SK-N-MC (cell line): Measurements from ENCODE around the gene ETV6.

Source experiments
- EZH2 ChIP-seq: fragments of 200-600 bp; sonication (generic); IDR thresholded peaks from one replicate; pipeline ENCODE4 v1.6.1; 2017; ENCODE audit warnings: antibody characterized with exemption
- FOXP2 ChIP-seq: optimal IDR thresholded peaks from 2 replicates; pipeline ENCODE3; 2011; ENCODE audit warnings: mild to moderate bottlenecking, moderate library complexity; ENCODE audit not compliant: insufficient read depth; ENCODE audit errors: extremely low read length, control extremely low read depth
- POLR2AphosphoS5 ChIP-seq: IDR thresholded peaks from 2 replicates; pipeline ENCODE4 v1.6.1; 2012; ENCODE audit warnings: mild to moderate bottlenecking, low read depth, low read length, borderline replicate concordance

DNA sequence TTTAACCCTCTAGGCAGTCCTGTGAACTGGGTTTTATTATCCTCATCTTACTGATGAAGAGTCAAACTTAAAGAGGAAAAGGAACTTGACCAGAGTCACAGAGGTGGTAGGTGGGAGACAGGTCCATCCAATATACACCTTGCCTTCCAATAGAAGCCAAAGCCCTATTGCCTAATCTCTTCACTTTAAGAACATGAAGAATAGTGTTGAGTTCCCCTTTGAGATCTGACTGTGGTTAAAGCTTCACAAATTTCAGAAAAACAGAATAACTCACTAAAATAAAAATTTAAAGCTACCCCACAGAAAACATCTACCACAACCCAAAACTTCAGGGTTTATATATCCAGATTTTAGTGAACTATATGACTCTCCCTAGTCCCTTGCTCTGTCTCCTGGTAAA, 115.4 kb downstream of the ETV6 start:
- TF ChIP-seq POLR2AphosphoS5 (no peak), FOXP2 (no peak), EZH2 (no peak)
